K562 (cell line): Measurements from ENCODE around the gene DNER. TPM values are rescaled to one million over a fixed set of nuclear protein-coding genes. Genes with fewer than 3 reads are reported as not detected.

Experiments
- BRD4 ChIP-seq: fragments of 200-600 bp; sonication (generic); IDR thresholded peaks from 2 replicates; pipeline ENCODE4 v1.6.1; 2017; ENCODE audit warnings: inconsistent platforms
- CREB5 ChIP-seq: fragments of 250-450 bp; sonication (Bioruptor Pico); IDR thresholded peaks from 2 replicates; pipeline ENCODE4 v1.5.0; 2020; ENCODE audit warnings: mild to moderate bottlenecking
- CTCF ChIP-seq, 3 experiments: IDR thresholded peaks in 2 of 3; conservative IDR thresholded peaks in 1 of 3; 2 replicates each; pipeline ENCODE4 v1.5.1; 2011 to 2012; ENCODE audit warnings: low read length in 3 of 3, mild to moderate bottlenecking in 3 of 3, control low read depth in 2 of 3, improper control_type of control experiment in 1 of 3, inconsistent platforms in 1 of 3, low read depth in 1 of 3, mixed read lengths in 1 of 3, moderate library complexity in 1 of 3; ENCODE audit not compliant: insufficient read depth in 2 of 3
- ELF1 ChIP-seq: fragments of 200-800 bp; sonication (Bioruptor generic); IDR thresholded peaks from 2 replicates; pipeline ENCODE4 v1.6.1; 2016; ENCODE audit warnings: missing genetic modification characterization, missing compliant biosample characterization
- FIP1L1 ChIP-seq: fragments of 200-400 bp; formaldehyde crosslinking; IDR thresholded peaks from 2 replicates; pipeline ENCODE4 v1.6.1; 2018; ENCODE audit warnings: mild to moderate bottlenecking, low read depth, low read length; ENCODE audit not compliant: poor library complexity, severe bottlenecking
- FOXJ2 ChIP-seq: fragments of 200-800 bp; sonication (Bioruptor generic); IDR thresholded peaks from 2 replicates; pipeline ENCODE4 v1.6.1; 2016; ENCODE audit warnings: missing genetic modification characterization, missing compliant biosample characterization
- LEF1 ChIP-seq: fragments of 450-650 bp; IDR thresholded peaks from 2 replicates; pipeline ENCODE4 v1.6.1; 2016; ENCODE audit warnings: mild to moderate bottlenecking
- MTA2 ChIP-seq: fragments of 450-650 bp; IDR thresholded peaks from 2 replicates; pipeline ENCODE4 v1.6.1; 2016; ENCODE audit warnings: low read depth
- NCOR1 ChIP-seq: fragments of 450-650 bp; IDR thresholded peaks from 2 replicates; pipeline ENCODE4 v1.6.1; 2016; ENCODE audit warnings: mild to moderate bottlenecking, moderate library complexity
- OTX1 ChIP-seq: fragments of 450-650 bp; formaldehyde crosslinking; IDR thresholded peaks from 2 replicates; pipeline ENCODE4 v1.4.0; 2022; ENCODE audit warnings: mild to moderate bottlenecking
- PBX2 ChIP-seq, 2 experiments: IDR thresholded peaks in 1 of 2; conservative IDR thresholded peaks in 1 of 2; 2 replicates each; pipeline ENCODE4 v1.6.1; 2016; ENCODE audit warnings: low read depth in 2 of 2, mild to moderate bottlenecking in 1 of 2, missing compliant biosample characterization in 1 of 2, missing genetic modification characterization in 1 of 2, moderate library complexity in 1 of 2
- PKNOX1 ChIP-seq: fragments of 450-650 bp; IDR thresholded peaks from 2 replicates; pipeline ENCODE4 v1.6.1; 2016
- PML ChIP-seq: IDR thresholded peaks from 2 replicates; pipeline ENCODE4 v1.6.1; 2012; ENCODE audit warnings: low read length, inconsistent platforms
- RBM17 ChIP-seq: fragments of 200-400 bp; formaldehyde crosslinking; IDR thresholded peaks from 2 replicates; pipeline ENCODE4 v1.6.1; 2017; ENCODE audit warnings: low read depth, mild to moderate bottlenecking, low read length, borderline replicate concordance
- SMARCE1 ChIP-seq: fragments of 450-650 bp; IDR thresholded peaks from 2 replicates; pipeline ENCODE4 v1.7.1; 2016; ENCODE audit warnings: mild to moderate bottlenecking
- SOX6 ChIP-seq: fragments of 450-650 bp; IDR thresholded peaks from 2 replicates; pipeline ENCODE4 v1.6.1; 2014; ENCODE audit warnings: mild to moderate bottlenecking
- TEAD4 ChIP-seq, 2 experiments: sonication (generic) in 1 of 2; formaldehyde crosslinking in 1 of 2; IDR thresholded peaks; 2 replicates each; pipeline versions ENCODE4 v1.6.1 to v1.8.0; 2012 to 2022; ENCODE audit warnings: borderline replicate concordance in 1 of 2, inconsistent platforms in 1 of 2, low read length in 1 of 2, mild to moderate bottlenecking in 1 of 2, missing genetic modification reagents in 1 of 2
- ZBTB2 ChIP-seq: fragments of 450-650 bp; IDR thresholded peaks from 2 replicates; pipeline ENCODE4 v1.6.1; 2016; ENCODE audit warnings: antibody characterized with exemption
- ZNF23 ChIP-seq: fragments of 250-450 bp; sonication (Bioruptor Pico); IDR thresholded peaks from 2 replicates; pipeline ENCODE4 v1.4.0; 2020; ENCODE audit warnings: mild to moderate bottlenecking
- ZNF668 ChIP-seq: fragments of 250-450 bp; sonication (Bioruptor Pico); IDR thresholded peaks from 2 replicates; pipeline ENCODE4 v1.8.0; 2022; ENCODE audit warnings: mild to moderate bottlenecking, inconsistent platforms
- ZNF766 ChIP-seq: fragments of 200-800 bp; sonication (Bioruptor generic); conservative IDR thresholded peaks from 2 replicates; pipeline ENCODE4 v1.6.1; 2016; ENCODE audit warnings: missing genetic modification characterization, missing compliant biosample characterization
- polyA plus RNA-seq, 8 experiments: library from polyadenylated mRNA; depleted of rRNA in 4 of 8; stranded (reverse) in 5 of 8; unstranded in 3 of 8; fragments of >200 nt; fragmentation: Nextera tagmentation in 2 of 8; fragmentation: Illumina TruSeq in 1 of 8; extraction: Ambion mirVana in 2 of 8; extraction: Trizol in 1 of 8; gene quantifications; 2 replicates each; pipeline versions ENCODE4 v1.2.1 to v1.2.3, GENCODE V29; 2011 to 2014; ENCODE audit warnings: inconsistent platforms in 1 of 8, missing spikeins in 1 of 8
- total RNA-seq, 7 experiments: library from RNA; depleted of rRNA in 6 of 7; stranded (reverse); fragments of >200 nt in 6 of 7; fragmentation: Illumina TruSeq in 2 of 7; extraction: Trizol in 2 of 7; gene quantifications; 2 replicates each; pipeline versions ENCODE4 v1.2.1 to v1.2.3, GENCODE V29; 2011 to 2021; ENCODE audit warnings: low replicate concordance in 1 of 7

Gene DNER
- total and polyA plus RNA-seq, 9 of the 15 experiments (the other 6 are each of a cell fraction or from before 2014, with no cell fraction given), result not detected

- TF ChIP-seq PBX2 (CRISPR knock-in tag; IDR thresholded peaks at IDR 0.05; ENCODE audit: low read depth) (no peak), PBX2 (tag; conservative IDR thresholded peaks at IDR 0.05; ENCODE audit: low read depth) (0 out of 2 replicates have a peak, but pooled peaks have one; percentile 8), MTA2 (peak; percentile 52; the same call in 1 of the 2 replicates), ZNF668 (CRISPR knock-in tag) (no peak), PML (peak; percentile 27; the same call in 1 of the 2 replicates), CREB5 (CRISPR knock-in tag) (no peak), LEF1 (peak; percentile 34; the same call in 1 of the 2 replicates), ELF1 (tag) (0 out of 2 replicates have a peak, but pooled peaks have one; percentile 54), PKNOX1 (no peak), SMARCE1 (peak; percentile 43; the same call in 1 of the 2 replicates), OTX1 (CRISPR knock-in tag) (no peak), ZNF23 (CRISPR knock-in tag) (no peak), TEAD4 (IDR thresholded peaks at IDR 0.05; ENCODE audit: low read length) (peak; percentile 84), TEAD4 (CRISPR knock-in tag; IDR thresholded peaks at IDR 0.05; ENCODE audit: borderline replicate concordance) (no peak), FIP1L1 (no peak), ZNF766 (CRISPR knock-in tag) (peak; percentile 36; the same call in 1 of the 2 replicates), SOX6 (peak; percentile 90), RBM17 (no peak), NCOR1 (0 out of 2 replicates have a peak, but pooled peaks have one; percentile 37), BRD4 (no peak), ZBTB2 (no peak), CTCF (IDR thresholded peaks at IDR 0.05 in 2 of 3, conservative IDR thresholded peaks at IDR 0.05 in 1 of 3; ENCODE audit: insufficient read depth in 2 of 3, low read depth in 1 of 3, low read length in 3 of 3) (no peak), FOXJ2 (peak; percentile 90)
Measured at GRCh38 chr2:229740279-229740678, 25.9 kb upstream of the DNER start (continued).
